ENCODE results near the gene RNPC3. TPM values are rescaled to one million over a fixed set of nuclear protein-coding genes. Genes with fewer than 3 reads are reported as not detected.
A peak's percentile ranks its signal among the peaks of the same experiment; 100 is the strongest.

Gene RNPC3
- 18.7 and 20.7 TPM in 2 replicates for total RNA-seq

- Mint-ChIP-seq H3K9me3 (no peaks in the 10 kb centered on the region), H3K36me3 (ENCODE audit: low read depth) (peaks cover 23% of the 10 kb centered on the region), H3K27me3 (peaks cover 3% of the 10 kb centered on the region), H3K27ac (peak within 1 kb of the TSS; percentile 99), H3K4me1 (peaks cover 38% of the 10 kb centered on the region), H3K4me3 (peak within 1 kb of the TSS; percentile 100)
- intact Hi-C loops (cut with micrococcal nuclease): loop anchor here (1.0 to 5.0 kb wide), 3 partner anchors 10 to 159 kb away; no protein-coding TSS in a partner anchor
- peak; percentile 95 for DNase-seq
Measured at GRCh38 chr1:103525607-103526507, at the start of gene RNPC3. Gene RNPC3 (plus strand): TSS chr1:103525699. CDS start chr1:103526071, 372 bp downstream.

GRCh38 chr1:103477101-103477500, 48.4 kb upstream of the RNPC3 start:
- no peaks in the 10 kb centered on the region for H3K27me3 Mint-ChIP-seq
- no peaks in the 10 kb centered on the region for H3K4me1 Mint-ChIP-seq
- intact Hi-C loops (cut with micrococcal nuclease): no loop called here

GRCh38 chr1:103489935-103490334, 35.6 kb upstream of the RNPC3 start:
- no peaks in the 10 kb centered on the region for H3K9me3 Mint-ChIP-seq
- no peaks in the 10 kb centered on the region for H3K36me3 Mint-ChIP-seq (ENCODE audit: low read depth)
- no peak overlapping the region for H3K27ac Mint-ChIP-seq
- H3K27me3 Mint-ChIP-seq: no peaks in the 10 kb centered on the region
- intact Hi-C loops (cut with micrococcal nuclease): no loop called here
- DNase-seq: no peak
- no peak overlapping the region for H3K4me3 Mint-ChIP-seq
- H3K4me1 Mint-ChIP-seq: no peaks in the 10 kb centered on the region

More at GRCh38 chr1:103477101-103477500, 48.4 kb upstream of the RNPC3 start:
- Mint-ChIP-seq H3K36me3 (ENCODE audit: low read depth) (no peaks in the 10 kb centered on the region), H3K9me3 (no peaks in the 10 kb centered on the region), H3K4me3 (no peak overlapping the region), H3K27ac (no peak overlapping the region)
- DNase-seq: no peak

GRCh38 chr1:103492003-103492625, 33.4 kb upstream of the RNPC3 start:
- Mint-ChIP-seq H3K4me3 (no peak overlapping the region), H3K4me1 (no peaks in the 10 kb centered on the region), H3K9me3 (no peaks in the 10 kb centered on the region), H3K36me3 (ENCODE audit: low read depth) (no peaks in the 10 kb centered on the region), H3K27ac (no peak overlapping the region), H3K27me3 (no peaks in the 10 kb centered on the region)
- no peak for DNase-seq
- intact Hi-C loops (cut with micrococcal nuclease): no loop called here

GRCh38 chr1:103496014-103496635, 29.4 kb upstream of the RNPC3 start:
- no peak for DNase-seq
- Mint-ChIP-seq H3K4me3 (no peak overlapping the region), H3K27me3 (no peaks in the 10 kb centered on the region), H3K9me3 (no peaks in the 10 kb centered on the region), H3K4me1 (no peaks in the 10 kb centered on the region), H3K36me3 (ENCODE audit: low read depth) (no peaks in the 10 kb centered on the region), H3K27ac (no peak overlapping the region)
- intact Hi-C loops (cut with micrococcal nuclease): no loop called here

DNA sequence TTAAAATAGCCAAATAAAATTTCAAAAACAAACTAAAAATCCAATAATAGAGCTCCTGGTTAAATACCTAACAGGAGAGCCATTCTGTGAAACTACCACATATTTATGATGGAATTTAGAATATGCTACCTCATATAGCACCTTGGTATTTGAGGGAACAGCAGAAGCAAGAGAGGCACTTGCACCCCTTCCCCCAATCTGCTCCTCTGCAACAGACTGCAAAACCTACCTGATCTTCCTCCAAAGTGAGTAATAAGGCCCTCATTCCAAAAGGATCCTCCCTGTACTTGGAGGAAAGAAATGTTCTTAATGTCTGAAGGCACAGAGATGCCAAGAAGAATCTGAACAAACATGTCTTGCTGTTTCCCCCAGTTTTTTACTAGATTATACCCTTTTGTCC, 28.1 kb upstream of the RNPC3 start:
- Mint-ChIP-seq H3K27ac (no peak overlapping the region), H3K27me3 (no peaks in the 10 kb centered on the region), H3K4me3 (no peak overlapping the region), H3K9me3 (no peaks in the 10 kb centered on the region), H3K4me1 (no peaks in the 10 kb centered on the region), H3K36me3 (ENCODE audit: low read depth) (no peaks in the 10 kb centered on the region)
- intact Hi-C loops (cut with micrococcal nuclease): no loop called here
- DNase-seq: no peak

GRCh38 chr1:103509250-103509649, 16.2 kb upstream of the RNPC3 start:
- Mint-ChIP-seq H3K4me1 (no peaks in the 10 kb centered on the region), H3K9me3 (peaks cover 4% of the 10 kb centered on the region), H3K36me3 (ENCODE audit: low read depth) (no peaks in the 10 kb centered on the region), H3K27me3 (peaks cover 2% of the 10 kb centered on the region), H3K4me3 (no peak overlapping the region), H3K27ac (no peak overlapping the region)
- intact Hi-C loops (cut with micrococcal nuclease): no loop called here
- no peak for DNase-seq

- Mint-ChIP-seq H3K4me3 (no peak overlapping the region), H3K27me3 (no peaks in the 10 kb centered on the region), H3K36me3 (ENCODE audit: low read depth) (no peaks in the 10 kb centered on the region), H3K27ac (no peak overlapping the region), H3K4me1 (peaks cover 16% of the 10 kb centered on the region), H3K9me3 (peaks cover 4% of the 10 kb centered on the region)
- intact Hi-C loops (cut with micrococcal nuclease): loop anchor here (2.0 kb wide), 2 partner anchors 113 to 407 kb away; no protein-coding TSS in a partner anchor
- no peak for DNase-seq
Measured at GRCh38 chr1:103513711-103514110, 11.8 kb upstream of the RNPC3 start.

GRCh38 chr1:103514920-103515503, 10.5 kb upstream of the RNPC3 start:
- intact Hi-C loops (cut with micrococcal nuclease): loop anchor here (2.0 kb wide), 2 partner anchors 114 to 408 kb away; no protein-coding TSS in a partner anchor
- no peak overlapping the region for H3K27ac Mint-ChIP-seq
- H3K9me3 Mint-ChIP-seq: peaks cover 4% of the 10 kb centered on the region
- H3K27me3 Mint-ChIP-seq: no peaks in the 10 kb centered on the region
- peaks cover 16% of the 10 kb centered on the region for H3K4me1 Mint-ChIP-seq
- no peak overlapping the region for H3K4me3 Mint-ChIP-seq
- H3K36me3 Mint-ChIP-seq (ENCODE audit: low read depth): no peaks in the 10 kb centered on the region
- peak; percentile 75 for DNase-seq

GRCh38 chr1:103516283-103516682, 9.2 kb upstream of the RNPC3 start:
- H3K4me3 Mint-ChIP-seq: no peak overlapping the region
- intact Hi-C loops (cut with micrococcal nuclease): loop anchor here (1.0 kb wide), 1 partner anchor 9 kb away; the partner anchor contains the start of gene RNPC3

GRCh38 chr1:103516693-103517092, 8.8 kb upstream of the RNPC3 start:
- H3K4me3 Mint-ChIP-seq: no peak overlapping the region
- H3K4me1 Mint-ChIP-seq: peaks cover 16% of the 10 kb centered on the region
- no peak overlapping the region for H3K27ac Mint-ChIP-seq
- no peak for DNase-seq
- no peaks in the 10 kb centered on the region for H3K36me3 Mint-ChIP-seq (ENCODE audit: low read depth)
- intact Hi-C loops (cut with micrococcal nuclease): loop anchor here (1.0 kb wide), 1 partner anchor 9 kb away; the partner anchor contains the start of gene RNPC3
- no peaks in the 10 kb centered on the region for H3K27me3 Mint-ChIP-seq
- no peaks in the 10 kb centered on the region for H3K9me3 Mint-ChIP-seq

More at GRCh38 chr1:103516283-103516682, 9.2 kb upstream of the RNPC3 start:
- DNase-seq: no peak
- Mint-ChIP-seq H3K36me3 (ENCODE audit: low read depth) (no peaks in the 10 kb centered on the region), H3K9me3 (peaks cover 4% of the 10 kb centered on the region), H3K27me3 (no peaks in the 10 kb centered on the region), H3K27ac (no peak overlapping the region), H3K4me1 (peaks cover 16% of the 10 kb centered on the region)

DNA sequence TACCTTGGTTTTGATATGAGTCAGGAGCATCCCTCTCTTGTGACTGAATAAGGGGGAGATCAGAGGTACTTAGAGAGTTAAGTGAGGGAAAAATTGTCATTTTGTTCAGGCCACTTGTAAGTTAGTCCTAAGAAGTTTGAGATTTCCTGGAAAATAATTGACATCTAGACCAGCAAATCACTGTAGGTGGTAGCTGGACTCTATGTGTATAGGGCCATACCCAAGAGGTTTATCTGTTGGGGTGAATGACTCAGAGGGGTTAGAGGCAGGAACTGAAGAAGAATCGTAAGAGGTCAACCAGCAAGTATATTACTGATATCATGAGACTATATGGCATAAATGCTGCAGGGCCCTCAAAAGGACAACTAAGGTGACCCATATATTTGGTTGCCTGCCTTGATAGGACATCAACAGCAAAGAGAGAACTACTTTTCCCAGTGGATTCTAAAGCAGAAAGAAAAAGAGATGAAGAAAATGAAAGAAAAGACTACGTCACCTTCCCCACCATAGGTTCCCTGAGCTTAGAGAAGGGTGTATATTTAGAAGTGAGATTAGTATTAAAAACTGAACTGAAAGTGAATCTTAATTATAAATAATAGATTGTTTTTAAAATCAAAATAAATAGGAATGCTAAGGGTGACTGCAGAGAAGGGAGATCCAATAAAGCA, 8.0 kb upstream of the RNPC3 start:
- Mint-ChIP-seq H3K9me3 (no peaks in the 10 kb centered on the region), H3K4me3 (no peak overlapping the region)
- intact Hi-C loops (cut with micrococcal nuclease): no loop called here

DNA sequence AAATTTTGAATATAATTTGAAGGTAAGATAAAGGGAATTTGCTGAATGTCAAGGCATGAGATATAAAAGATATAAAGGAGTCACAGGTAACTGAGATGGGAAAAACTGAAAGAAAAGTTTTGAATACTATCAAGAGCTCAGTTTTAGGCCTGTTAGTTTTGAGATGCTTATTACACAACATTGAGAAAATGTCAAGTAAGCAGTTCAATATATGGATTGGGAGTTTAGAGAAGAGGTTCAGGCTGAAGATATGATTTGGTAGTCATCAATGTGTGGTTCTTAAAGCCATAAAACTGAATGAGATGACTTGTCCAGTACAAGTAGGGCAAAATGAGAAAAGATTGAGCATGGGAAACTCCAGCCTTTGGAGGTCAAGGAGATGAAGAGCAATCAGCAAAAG, 4.7 kb upstream of the RNPC3 start:
- no peak for DNase-seq
- Mint-ChIP-seq H3K27ac (no peak overlapping the region), H3K4me3 (no peak overlapping the region), H3K36me3 (ENCODE audit: low read depth) (no peaks in the 10 kb centered on the region), H3K4me1 (peaks cover 17% of the 10 kb centered on the region), H3K9me3 (no peaks in the 10 kb centered on the region), H3K27me3 (peaks cover 3% of the 10 kb centered on the region)
- intact Hi-C loops (cut with micrococcal nuclease): no loop called here

More for the DNA sequence above, 8.0 kb upstream of the RNPC3 start:
- H3K27me3 Mint-ChIP-seq: no peaks in the 10 kb centered on the region
- no peak overlapping the region for H3K27ac Mint-ChIP-seq
- H3K4me1 Mint-ChIP-seq: peaks cover 16% of the 10 kb centered on the region
- no peak for DNase-seq
- no peaks in the 10 kb centered on the region for H3K36me3 Mint-ChIP-seq (ENCODE audit: low read depth)

Data from activated CD4-positive, alpha-beta T cell treated with anti-CD3 and anti-CD28 coated beads, Interleukin-2, amount 10 ng/mL, durations not matched to agents 24 days and 14 days (primary cell).